ENCODE measurements around the gene INO80.

Gene INO80

GRCh38 chr15:40942878-40943277 lies 173.2 kb downstream of the INO80 start:
- no peak for DNase-seq

GRCh38 chr15:40942337-40942854 lies 173.7 kb downstream of the INO80 start:
- no peak for DNase-seq

GRCh38 chr15:40941528-40942336 lies 174.3 kb downstream of the INO80 start:
- peak; percentile 79 for DNase-seq

GRCh38 chr15:40941068-40941527 lies 175.0 kb downstream of the INO80 start:
- DNase-seq, result no peak

- DNase-seq, result no peak
These were observed 175.7 kb downstream of the INO80 start for GRCh38 chr15:40940296-40940801.

- DNase-seq, result no peak
These were observed 177.6 kb downstream of the INO80 start for GRCh38 chr15:40938536-40938870.

- DNase-seq, result peak; percentile 32
These were observed 178.1 kb downstream of the INO80 start for GRCh38 chr15:40937762-40938535.

- DNase-seq, result no peak
These were observed 179.1 kb downstream of the INO80 start for GRCh38 chr15:40936709-40937666.

GRCh38 chr15:40936234-40936708 lies 179.8 kb downstream of the INO80 start:
- no peak for DNase-seq

GRCh38 chr15:40934457-40934856 lies 181.6 kb downstream of the INO80 start:
- DNase-seq, result no peak

- no peak for DNase-seq
These were observed 182.6 kb downstream of the INO80 start for GRCh38 chr15:40933517-40933902.

GRCh38 chr15:40932649-40933516 lies 183.2 kb downstream of the INO80 start:
- DNase-seq, result no peak

GRCh38 chr15:40932156-40932555 lies 183.9 kb downstream of the INO80 start:
- DNase-seq, result no peak

GRCh38 chr15:40931300-40932142 lies 184.6 kb downstream of the INO80 start:
- DNase-seq, result no peak

GRCh38 chr15:40930430-40931299 lies 185.4 kb downstream of the INO80 start:
- peak; percentile 46 for DNase-seq

GRCh38 chr15:40929660-40930429 lies 186.2 kb downstream of the INO80 start:
- no peak for DNase-seq

Data from CD4-positive, alpha-beta T cell treated with Interleukin-10 for 1 hour (primary cell).